ENCODE data around the gene UBE2J1. TPM values are rescaled to one million over a fixed set of nuclear protein-coding genes. Genes with fewer than 3 reads are reported as not detected.
A peak's percentile ranks its signal among the peaks of the same experiment; 100 is the strongest.

UBE2J1 gene
- total RNA-seq, 1 donor from 2014 or later, result 13.1 TPM

DNA sequence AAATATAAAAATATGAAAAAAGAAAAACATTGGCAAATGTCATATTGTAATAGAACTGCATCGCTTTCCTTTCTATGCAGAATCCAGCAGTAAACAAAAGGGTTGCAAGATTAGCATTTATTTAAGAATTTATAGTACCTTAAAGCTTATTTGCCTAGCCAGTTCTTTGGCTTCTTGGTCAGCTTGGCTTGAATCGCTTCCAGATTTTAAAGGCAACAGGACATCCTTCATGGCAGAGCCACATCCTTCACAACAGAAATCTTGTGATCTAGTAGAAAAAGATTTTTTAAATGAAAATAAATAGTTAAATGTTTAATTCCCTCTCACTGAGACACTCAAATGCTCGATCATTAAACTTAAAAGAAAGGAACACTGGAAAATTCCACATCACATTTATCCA lies 17.4 kb downstream of the UBE2J1 start:
- peaks cover 77% of the 10 kb centered on the region for H3K36me3 ChIP-seq
- H3K9me3 ChIP-seq (replicated peaks), result no peaks in the 10 kb centered on the region
- H3K27me3 ChIP-seq (ENCODE audit: low read depth), result no peaks in the 10 kb centered on the region
- no peak overlapping the region for H3K27ac ChIP-seq (replicated peaks)
- H3K4me3 ChIP-seq, result no peak overlapping the region
- no peak for DNase-seq
- intact Hi-C loops (cut with micrococcal nuclease), result no loop called here
- H3K4me1 ChIP-seq, result peaks cover 11% of the 10 kb centered on the region
- TF ChIP-seq, protein P1, sequence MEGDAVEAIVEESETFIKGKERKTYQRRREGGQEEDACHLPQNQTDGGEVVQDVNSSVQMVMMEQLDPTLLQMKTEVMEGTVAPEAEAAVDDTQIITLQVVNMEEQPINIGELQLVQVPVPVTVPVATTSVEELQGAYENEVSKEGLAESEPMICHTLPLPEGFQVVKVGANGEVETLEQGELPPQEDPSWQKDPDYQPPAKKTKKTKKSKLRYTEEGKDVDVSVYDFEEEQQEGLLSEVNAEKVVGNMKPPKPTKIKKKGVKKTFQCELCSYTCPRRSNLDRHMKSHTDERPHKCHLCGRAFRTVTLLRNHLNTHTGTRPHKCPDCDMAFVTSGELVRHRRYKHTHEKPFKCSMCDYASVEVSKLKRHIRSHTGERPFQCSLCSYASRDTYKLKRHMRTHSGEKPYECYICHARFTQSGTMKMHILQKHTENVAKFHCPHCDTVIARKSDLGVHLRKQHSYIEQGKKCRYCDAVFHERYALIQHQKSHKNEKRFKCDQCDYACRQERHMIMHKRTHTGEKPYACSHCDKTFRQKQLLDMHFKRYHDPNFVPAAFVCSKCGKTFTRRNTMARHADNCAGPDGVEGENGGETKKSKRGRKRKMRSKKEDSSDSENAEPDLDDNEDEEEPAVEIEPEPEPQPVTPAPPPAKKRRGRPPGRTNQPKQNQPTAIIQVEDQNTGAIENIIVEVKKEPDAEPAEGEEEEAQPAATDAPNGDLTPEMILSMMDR (IDR thresholded peaks at IDR 0.05; ENCODE audit: borderline replicate concordance), result no peak

GRCh38 chr6:89330910-89331309 lies 21.6 kb downstream of the UBE2J1 start:
- Histone ChIP-seq H3K9me3 (replicated peaks) (no peaks in the 10 kb centered on the region), H3K27ac (replicated peaks) (no peak overlapping the region), H3K36me3 (peaks cover 78% of the 10 kb centered on the region), H3K27me3 (ENCODE audit: low read depth) (no peaks in the 10 kb centered on the region), H3K4me1 (peaks cover 14% of the 10 kb centered on the region), H3K4me3 (no peak overlapping the region)
- DNase-seq, result no peak
- intact Hi-C loops (cut with micrococcal nuclease), result no loop called here
- TF ChIP-seq, protein P1 (IDR thresholded peaks at IDR 0.05; ENCODE audit: borderline replicate concordance), result no peak

- TF ChIP-seq, protein P1 (IDR thresholded peaks at IDR 0.05; ENCODE audit: borderline replicate concordance), result no peak
- H3K4me3 ChIP-seq, result no peak overlapping the region
- intact Hi-C loops (cut with micrococcal nuclease), result no loop called here
- no peak for DNase-seq
- no peak overlapping the region for H3K27ac ChIP-seq (replicated peaks)
- no peaks in the 10 kb centered on the region for H3K27me3 ChIP-seq (ENCODE audit: low read depth)
- peaks cover 14% of the 10 kb centered on the region for H3K4me1 ChIP-seq
- no peaks in the 10 kb centered on the region for H3K9me3 ChIP-seq (replicated peaks)
- peaks cover 64% of the 10 kb centered on the region for H3K36me3 ChIP-seq
Observed at GRCh38 chr6:89328976-89329375, 23.5 kb downstream of the UBE2J1 start.

DNA sequence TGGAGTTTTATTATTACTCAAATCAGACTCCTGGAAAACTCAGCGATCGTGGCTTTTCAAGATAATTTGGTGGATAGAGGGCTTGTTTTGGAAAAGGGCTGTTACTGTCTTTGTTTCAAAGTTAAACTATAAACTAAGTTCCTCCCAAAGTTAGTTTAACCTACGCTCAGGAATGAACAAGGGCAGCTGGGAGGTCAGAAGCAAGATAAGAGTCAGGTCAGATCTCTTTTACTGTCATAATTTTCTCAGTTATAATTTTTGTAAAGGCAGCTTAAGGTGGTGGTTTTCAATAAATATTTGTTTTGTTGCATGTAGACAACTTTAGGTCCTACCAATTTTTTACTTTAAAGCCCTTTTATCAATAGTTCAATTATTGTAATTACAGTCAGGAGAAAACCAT lies 28.2 kb downstream of the UBE2J1 start:
- Histone ChIP-seq H3K9me3 (replicated peaks) (peaks cover 8% of the 10 kb centered on the region), H3K4me1 (peaks cover 24% of the 10 kb centered on the region), H3K4me3 (no peak overlapping the region), H3K27ac (replicated peaks) (peak overlapping the region; percentile 50), H3K36me3 (peaks cover 37% of the 10 kb centered on the region), H3K27me3 (ENCODE audit: low read depth) (no peaks in the 10 kb centered on the region)
- TF ChIP-seq, protein P1 (IDR thresholded peaks at IDR 0.05; ENCODE audit: borderline replicate concordance), result no peak
- intact Hi-C loops (cut with micrococcal nuclease), result no loop called here
- DNase-seq, result no peak

DNA sequence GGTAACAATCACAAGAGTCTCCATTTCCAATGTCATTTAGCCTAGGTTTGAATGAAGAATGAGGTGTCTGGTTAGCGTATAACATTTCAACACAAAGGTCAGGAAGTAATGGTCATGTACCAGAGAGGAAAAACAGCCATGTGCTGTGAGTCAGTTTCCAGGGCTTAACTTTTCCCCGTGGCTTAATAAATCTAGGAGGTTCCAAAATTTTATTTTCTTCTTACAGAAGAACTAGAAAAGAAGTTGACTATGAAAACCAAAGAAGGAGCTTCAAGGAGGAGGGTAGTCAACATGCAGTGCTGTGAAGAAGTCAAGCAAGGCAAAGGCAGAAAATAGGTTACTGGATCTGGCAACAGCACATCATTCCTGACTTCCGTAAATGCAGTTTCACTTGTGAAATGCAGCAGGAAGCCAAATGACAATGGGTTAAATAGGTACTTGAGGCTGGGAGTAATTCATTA lies 29.0 kb downstream of the UBE2J1 start:
- Histone ChIP-seq H3K4me1 (peaks cover 24% of the 10 kb centered on the region), H3K27ac (replicated peaks) (peak overlapping the region; percentile 50), H3K9me3 (replicated peaks) (peaks cover 8% of the 10 kb centered on the region), H3K4me3 (no peak overlapping the region), H3K27me3 (ENCODE audit: low read depth) (no peaks in the 10 kb centered on the region), H3K36me3 (peaks cover 30% of the 10 kb centered on the region)
- intact Hi-C loops (cut with micrococcal nuclease), result no loop called here
- DNase-seq, result no peak
- TF ChIP-seq, protein P1 (IDR thresholded peaks at IDR 0.05; ENCODE audit: borderline replicate concordance), result no peak

Data from left ventricle myocardium inferior (tissue), 1 donor.